22Rv1 (cell line): ENCODE results near the gene CCDC38.

Experiments used
- H3K27ac ChIP-seq: fragments of 450-650 bp; 2 replicates; pipeline ENCODE4 v1.5.1; 2017
- CTCF ChIP-seq: fragments of 450-650 bp; IDR thresholded peaks from 2 replicates; pipeline ENCODE4 v1.5.1; 2017; ENCODE audit warnings: mild to moderate bottlenecking
- ZFX ChIP-seq: fragments of 450-650 bp; IDR thresholded peaks from 2 replicates; pipeline ENCODE4 v1.6.1; 2017; ENCODE audit warnings: antibody characterized with exemption, borderline replicate concordance

CCDC38 gene

DNA sequence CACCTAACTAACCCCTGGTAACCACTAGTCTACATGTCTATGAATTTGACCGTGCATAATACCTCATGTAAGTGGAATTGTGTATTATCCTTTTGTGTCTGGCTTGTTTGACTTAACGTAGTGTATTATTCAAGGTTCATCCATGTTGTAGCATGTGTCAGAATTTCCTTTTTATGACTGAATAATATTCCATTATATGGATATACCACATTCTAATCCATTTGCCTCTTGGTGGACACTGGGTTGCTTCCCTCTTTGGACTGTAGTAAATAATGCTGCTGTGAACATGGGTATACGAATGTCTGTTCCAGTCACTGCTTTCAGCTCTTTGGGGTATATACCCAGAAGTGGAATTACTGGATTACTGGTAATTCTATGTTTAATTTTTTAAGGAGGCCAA is 80.4 kb downstream of the CCDC38 start:
- no peak overlapping the region for H3K27ac ChIP-seq
- no peak for TF ChIP-seq CTCF
- TF ChIP-seq ZFX, result no peak

DNA sequence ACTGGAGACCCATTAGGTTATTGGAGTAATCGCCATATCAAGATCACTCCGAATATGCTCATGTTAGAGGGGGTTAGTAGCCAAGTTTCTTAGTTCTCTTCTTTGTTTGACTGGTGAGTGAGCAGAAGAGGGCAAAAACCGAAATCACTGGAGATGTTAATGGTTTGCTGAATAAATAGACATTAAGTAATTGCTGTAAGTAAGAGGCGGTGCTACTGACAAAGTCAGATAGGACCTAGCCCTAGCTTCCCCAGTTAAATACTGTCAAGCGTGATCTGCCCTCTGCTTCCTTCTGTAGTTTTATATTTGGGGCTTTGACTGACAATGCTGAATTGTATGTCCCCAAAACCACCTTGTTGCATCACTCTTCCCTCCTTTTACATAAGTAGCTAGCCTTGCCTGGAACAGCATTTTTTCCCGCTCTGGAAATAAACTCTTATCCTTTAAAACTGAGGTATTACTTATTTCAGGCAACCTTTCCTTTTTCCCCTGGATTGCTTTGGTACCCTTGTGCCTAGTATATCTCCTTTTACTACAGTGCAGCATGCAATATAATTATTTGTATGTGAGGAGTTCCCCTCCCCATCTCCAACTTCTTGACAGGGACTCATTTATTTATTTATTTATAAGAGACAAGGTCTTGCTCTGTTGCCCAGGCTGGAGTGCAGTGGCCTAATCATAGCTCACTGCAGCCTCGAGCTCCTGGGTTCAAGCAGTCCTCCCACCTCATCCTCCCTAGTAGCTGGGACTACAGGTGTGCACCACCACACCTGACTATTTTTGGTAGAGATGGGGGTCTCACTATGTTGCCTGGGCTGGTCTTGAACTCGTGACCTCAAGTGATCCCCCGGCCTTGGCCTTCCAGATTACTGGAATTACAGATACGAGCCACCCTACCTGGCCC is 82.2 kb downstream of the CCDC38 start:
- no peak for TF ChIP-seq ZFX
- no peak for TF ChIP-seq CTCF
- H3K27ac ChIP-seq, result peak overlapping the region; percentile 79

DNA sequence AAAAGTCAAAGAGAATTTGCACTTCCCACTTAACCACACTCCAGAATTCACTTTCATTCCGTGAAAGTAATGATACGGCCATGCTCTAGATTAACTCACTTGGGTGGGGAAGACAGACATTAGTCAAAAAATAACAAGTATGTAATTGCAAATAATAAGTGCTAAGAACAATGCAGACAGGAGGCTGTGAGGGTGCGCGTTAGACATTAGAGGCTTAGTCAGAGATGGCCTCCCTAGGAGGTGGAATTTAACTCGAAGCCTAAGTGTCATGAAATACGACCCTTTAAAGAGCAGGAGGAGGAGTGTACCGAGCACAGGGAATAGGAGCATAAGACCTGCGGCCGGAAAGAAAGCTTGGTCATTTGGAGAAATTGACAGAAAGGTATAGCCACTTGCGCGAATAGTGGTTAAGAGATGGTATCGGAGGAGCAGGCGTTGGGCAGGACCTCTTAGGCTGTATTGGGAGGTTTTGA is 83.0 kb downstream of the CCDC38 start:
- H3K27ac ChIP-seq, result peak overlapping the region; percentile 79
- TF ChIP-seq CTCF (no peak), ZFX (no peak)

DNA sequence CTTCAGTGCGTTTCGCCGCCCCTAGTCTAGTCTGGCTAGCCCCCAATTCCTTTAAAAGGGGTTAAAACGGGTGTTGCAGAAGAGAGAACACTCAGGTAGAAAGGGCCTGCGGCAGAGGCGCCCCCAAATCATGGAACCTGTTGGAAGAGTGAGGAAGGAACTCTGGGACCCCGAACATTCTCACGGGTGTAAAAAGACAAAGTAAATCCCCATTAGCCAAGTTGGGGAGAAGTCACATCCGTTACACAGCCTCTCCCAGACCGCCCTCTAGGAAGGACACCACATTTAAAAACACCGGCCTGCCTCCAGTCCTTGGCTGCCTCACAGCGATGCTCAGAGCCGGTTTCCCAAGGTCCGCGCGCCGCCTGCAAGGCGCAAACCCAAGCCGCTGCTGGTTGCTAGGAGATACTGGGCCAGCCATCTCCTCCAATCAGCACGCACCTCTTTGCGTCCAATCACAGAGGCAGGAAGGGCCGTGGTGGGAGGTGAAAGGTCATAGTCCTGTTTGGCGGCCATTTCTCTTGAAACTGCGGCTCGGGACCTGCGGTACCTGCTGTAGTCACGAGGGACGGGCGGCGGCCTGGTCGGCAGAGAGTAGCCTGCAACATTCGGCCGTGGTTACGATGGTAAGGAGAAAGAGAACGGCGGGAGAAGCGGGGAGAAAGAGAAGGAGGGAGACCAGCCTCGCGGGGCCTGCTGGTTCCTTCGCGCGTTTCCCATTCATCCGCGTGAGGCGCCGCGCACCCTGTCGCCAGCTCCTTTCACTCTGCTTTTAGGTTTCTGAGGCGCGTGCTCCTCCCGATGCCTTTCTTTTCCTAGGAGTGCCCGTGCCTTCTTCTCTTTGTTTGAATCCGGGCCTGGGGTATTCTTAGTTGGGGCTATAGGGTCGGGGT is 83.7 kb downstream of the CCDC38 start, which contains the start of gene SNRPF:
TSS of gene SNRPF (plus strand) at position 502 of the 893 bp plus-strand sequence. CDS start at position 624, 122 bp downstream.
- peak within 1 kb of the TSS; percentile 79 for H3K27ac ChIP-seq
- no peak for TF ChIP-seq ZFX
- TF ChIP-seq CTCF, result peak; percentile 34

GRCh38 chr12:95857799-95858198 is 84.6 kb downstream of the CCDC38 start:
- TF ChIP-seq ZFX, result no peak
- TF ChIP-seq CTCF, result no peak

GRCh38 chr12:95857156-95857555 is 85.3 kb downstream of the CCDC38 start:
- TF ChIP-seq CTCF (no peak), ZFX (no peak)
- no peak overlapping the region for H3K27ac ChIP-seq

More at GRCh38 chr12:95857799-95858198, 84.6 kb downstream of the CCDC38 start:
- no peak overlapping the region for H3K27ac ChIP-seq
